Prostate gland (tissue), 2 donors: ENCODE data around the gene POU3F1. TPM values are rescaled to one million over a fixed set of nuclear protein-coding genes. Genes with fewer than 3 reads are reported as not detected.
A peak's percentile ranks its signal among the peaks of the same experiment; 100 is the strongest.

Experiments used
- DNase-seq: peaks from one replicate; pipeline ENCODE4 v3.0.0-alpha.2; 2019; ENCODE audit warnings: low spot score
- H3K27ac ChIP-seq, 2 donors: fragments of 200-600 bp; sonication (generic); 2 replicates each; pipeline ENCODE4 v1.5.1; 2017 to 2019
- H3K27me3 ChIP-seq: fragments of 200-600 bp; sonication (generic); replicated peaks from 2 replicates; pipeline ENCODE4 v1.5.1; 2019; ENCODE audit not compliant: insufficient read depth
- H3K36me3 ChIP-seq, 2 donors: fragments of 200-600 bp; sonication (generic); 1 replicate in 1 of 2; 2 replicates in 1 of 2; pipeline versions ENCODE4 v1.5.1 to v1.8.1; 2017 to 2019
- H3K4me1 ChIP-seq: fragments of 200-600 bp; sonication (generic); replicated peaks from 2 replicates; pipeline ENCODE4 v1.5.1; 2019
- H3K4me3 ChIP-seq, 2 donors: fragments of 200-600 bp; sonication (generic); 2 replicates each; pipeline ENCODE4 v1.5.1; 2017 to 2019
- H3K9me3 ChIP-seq: fragments of 200-600 bp; sonication (generic); 2 replicates; pipeline ENCODE4 v1.5.1; 2017
- POLR2A ChIP-seq: fragments of 450-650 bp; IDR thresholded peaks from one replicate; pipeline ENCODE4 v1.6.1; 2016; ENCODE audit warnings: antibody characterized with exemption, mild to moderate bottlenecking
- POLR2AphosphoS5 ChIP-seq: sonication (generic); formaldehyde crosslinking; IDR thresholded peaks from one replicate; pipeline ENCODE4 v1.6.1; 2017; ENCODE audit warnings: antibody characterized with exemption
- WGBS: methylation state at CpG from one replicate; pipeline ENCODE4 v1.1.5; 2018; 5-methylcytosine and 5-hydroxymethylcytosine counted together
- intact Hi-C: fragments of 100-400 bp; cut with DNase I; formaldehyde crosslinking; loops from one replicate; pipeline ENCODE4 v1.14.2; 2022
- total RNA-seq, 2 donors: library from RNA; depleted of rRNA; stranded (reverse); fragments of >200 nt; gene quantifications; one replicate each; pipeline ENCODE4 v1.1.0, GENCODE V29; 2016
- TF ChIP-seq, protein P1 (sequence below), 4 experiments: fragments of 200-600 bp in 2 of 4; fragments of 450-650 bp in 2 of 4; sonication (generic) in 2 of 4; IDR thresholded peaks; 1 replicate in 3 of 4; 2 replicates in 1 of 4; pipeline ENCODE4 v1.5.1; 2016 to 2019; ENCODE audit warnings: antibody characterized with exemption in 4 of 4, mild to moderate bottlenecking in 2 of 4, moderate library complexity in 2 of 4

The POU3F1 gene
- total RNA-seq, 2 donors from 2014 or later = 0.09 to 3.4 TPM

DNA sequence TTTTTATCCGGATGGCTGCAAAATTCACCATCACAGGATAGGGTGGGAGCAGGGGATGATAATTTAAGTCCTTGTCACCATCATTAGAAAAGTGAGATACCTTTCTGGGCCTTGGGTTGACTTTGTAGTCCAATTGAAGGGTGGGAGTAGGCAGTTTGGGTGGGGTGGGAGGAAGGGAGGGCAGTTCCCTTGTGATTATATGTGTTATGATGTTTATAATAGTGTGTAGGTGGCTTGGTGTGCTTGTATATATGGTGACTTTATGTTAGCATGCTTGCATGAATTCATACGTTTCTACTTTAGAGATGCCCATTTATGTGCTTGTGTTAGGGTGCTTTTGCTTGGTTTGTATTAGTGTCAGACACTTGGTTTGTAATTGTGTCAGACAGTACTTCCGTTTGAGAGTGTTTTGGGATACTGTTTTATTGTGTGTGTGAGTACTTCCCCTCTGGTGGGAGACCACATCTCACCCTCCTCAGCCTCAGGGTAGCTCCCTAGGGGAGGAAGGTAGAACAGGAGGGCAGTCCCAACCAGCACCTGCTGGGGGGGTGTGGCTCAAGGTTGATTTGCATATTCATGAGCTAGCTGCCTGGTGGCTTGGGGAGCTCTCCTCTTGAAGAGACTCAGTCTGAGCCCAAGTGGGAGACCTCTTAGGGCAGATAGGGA lies 6.3 kb upstream of the POU3F1 start:
- no peak for DNase-seq
- Histone ChIP-seq H3K4me3 (no peak overlapping the region), H3K4me1 (no peaks in the 10 kb centered on the region), H3K9me3 (no peaks in the 10 kb centered on the region), H3K27ac (no peak overlapping the region), H3K27me3 (peaks cover 7% of the 10 kb centered on the region), H3K36me3 (no peaks in the 10 kb centered on the region)
- 66% methylated on average over 3 of the region's 3 CpGs for WGBS
- intact Hi-C loops = no loop called here
- no peak for TF ChIP-seq POLR2A
- no peak for TF ChIP-seq POLR2AphosphoS5
- TF ChIP-seq, protein P1, sequence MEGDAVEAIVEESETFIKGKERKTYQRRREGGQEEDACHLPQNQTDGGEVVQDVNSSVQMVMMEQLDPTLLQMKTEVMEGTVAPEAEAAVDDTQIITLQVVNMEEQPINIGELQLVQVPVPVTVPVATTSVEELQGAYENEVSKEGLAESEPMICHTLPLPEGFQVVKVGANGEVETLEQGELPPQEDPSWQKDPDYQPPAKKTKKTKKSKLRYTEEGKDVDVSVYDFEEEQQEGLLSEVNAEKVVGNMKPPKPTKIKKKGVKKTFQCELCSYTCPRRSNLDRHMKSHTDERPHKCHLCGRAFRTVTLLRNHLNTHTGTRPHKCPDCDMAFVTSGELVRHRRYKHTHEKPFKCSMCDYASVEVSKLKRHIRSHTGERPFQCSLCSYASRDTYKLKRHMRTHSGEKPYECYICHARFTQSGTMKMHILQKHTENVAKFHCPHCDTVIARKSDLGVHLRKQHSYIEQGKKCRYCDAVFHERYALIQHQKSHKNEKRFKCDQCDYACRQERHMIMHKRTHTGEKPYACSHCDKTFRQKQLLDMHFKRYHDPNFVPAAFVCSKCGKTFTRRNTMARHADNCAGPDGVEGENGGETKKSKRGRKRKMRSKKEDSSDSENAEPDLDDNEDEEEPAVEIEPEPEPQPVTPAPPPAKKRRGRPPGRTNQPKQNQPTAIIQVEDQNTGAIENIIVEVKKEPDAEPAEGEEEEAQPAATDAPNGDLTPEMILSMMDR (IDR thresholded peaks at IDR 0.05) = no peak

DNA sequence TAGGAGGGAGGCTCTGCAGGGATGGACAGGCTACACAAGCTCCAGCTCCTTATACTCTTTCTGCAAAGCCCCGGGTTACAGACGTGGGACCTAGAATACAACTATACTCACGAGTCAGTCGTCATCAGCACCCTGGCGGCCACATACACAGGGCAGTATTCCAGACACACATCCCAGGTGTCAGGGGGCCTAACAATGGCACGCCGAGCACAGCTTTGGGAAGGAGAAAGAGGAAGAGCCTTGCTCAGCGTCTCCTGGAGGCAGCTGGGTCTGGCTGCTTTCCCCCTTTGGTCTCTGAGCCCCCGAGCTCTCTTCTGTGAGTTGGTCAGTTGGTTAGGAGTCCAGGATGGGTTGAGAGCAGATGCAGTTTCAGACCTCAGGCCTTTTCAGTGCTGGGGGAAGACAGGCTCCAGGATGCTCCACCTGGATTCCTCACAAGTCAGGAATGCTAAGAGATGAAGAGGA lies 4.5 kb upstream of the POU3F1 start:
- Histone ChIP-seq H3K27me3 (peaks cover 7% of the 10 kb centered on the region), H3K4me3 (no peak overlapping the region), H3K4me1 (no peaks in the 10 kb centered on the region), H3K36me3 (no peaks in the 10 kb centered on the region), H3K9me3 (no peaks in the 10 kb centered on the region), H3K27ac (no peak overlapping the region)
- TF ChIP-seq, protein P1 (IDR thresholded peaks at IDR 0.05) = no peak
- TF ChIP-seq POLR2A (no peak), POLR2AphosphoS5 (no peak)
- intact Hi-C loops = no loop called here
- WGBS = 78% methylated on average over 9 of the region's 9 CpGs
- no peak for DNase-seq

DNA sequence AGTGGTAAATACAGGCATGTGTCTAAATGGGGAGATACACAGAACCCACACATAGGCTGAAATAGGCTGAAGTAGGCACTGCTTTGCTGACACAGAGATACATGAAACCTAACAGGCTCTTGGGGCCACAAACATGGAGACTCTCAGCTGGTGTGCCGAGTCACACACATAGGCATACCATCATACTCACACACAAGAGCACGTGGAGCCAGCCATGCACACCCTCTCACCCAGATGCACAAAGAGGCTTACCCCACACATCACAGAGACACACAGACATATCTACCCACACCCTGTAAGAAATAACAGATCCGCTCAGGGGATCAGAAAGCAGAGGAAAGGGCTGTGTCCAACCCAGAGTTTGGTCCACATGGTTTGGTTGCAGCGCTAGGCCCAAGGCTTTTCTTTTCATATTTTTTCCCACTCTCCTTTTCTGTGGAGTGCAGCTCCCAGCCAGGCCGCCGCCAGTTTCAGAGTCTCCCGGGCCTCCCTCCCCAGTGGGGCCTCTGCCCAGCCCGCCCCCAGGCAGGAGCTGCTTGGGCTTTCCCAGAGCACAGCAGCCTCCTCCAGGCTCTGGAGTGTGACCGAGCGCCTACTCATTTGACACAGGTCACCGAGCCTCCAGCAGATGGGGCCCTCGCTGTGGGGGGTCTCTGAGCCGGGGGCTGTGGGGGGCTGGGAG lies 3.9 kb upstream of the POU3F1 start:
- H3K27me3 ChIP-seq = peaks cover 8% of the 10 kb centered on the region

DNA sequence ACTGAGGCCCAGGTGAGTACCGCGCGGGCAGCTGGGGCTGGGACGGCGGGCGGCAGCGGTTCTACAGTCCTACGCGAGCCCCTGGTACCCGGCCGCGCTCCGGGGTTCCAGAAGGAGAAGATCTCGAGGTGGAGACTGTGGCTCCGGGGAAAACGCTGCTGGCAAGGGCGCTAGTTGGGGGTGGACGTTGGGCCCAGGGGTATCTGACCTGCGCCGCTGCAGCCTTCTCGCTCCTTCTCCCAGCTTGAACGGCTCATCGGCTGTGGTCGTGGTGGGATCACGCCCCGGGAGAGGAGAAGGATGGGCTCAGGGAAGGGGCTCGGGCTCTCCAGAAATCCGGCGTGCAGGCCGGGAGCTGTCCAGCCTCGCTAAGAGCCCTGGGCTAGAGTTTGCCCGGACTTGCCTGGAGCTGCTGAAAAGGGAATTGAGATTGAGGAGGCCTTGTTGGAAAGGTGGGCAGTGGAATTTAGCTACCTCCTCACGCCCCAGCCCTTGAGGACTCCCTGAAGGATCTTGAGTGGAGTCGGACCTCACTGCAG lies 1.1 kb upstream of the POU3F1 start:
- Histone ChIP-seq H3K36me3 (no peaks in the 10 kb centered on the region), H3K27me3 (peaks cover 29% of the 10 kb centered on the region), H3K27ac (peak overlapping the region; percentile 55 to 64), H3K9me3 (no peaks in the 10 kb centered on the region), H3K4me3 (peak overlapping the region; percentile 43 to 44), H3K4me1 (no peaks in the 10 kb centered on the region)
- intact Hi-C loops = no loop called here
- no peak for DNase-seq
- WGBS = 10% methylated on average over 18 of the region's 34 CpGs
- TF ChIP-seq POLR2AphosphoS5 = no peak

More for the DNA sequence above, 3.9 kb upstream of the POU3F1 start:
- 68% methylated on average over 13 of the region's 13 CpGs for WGBS
- Histone ChIP-seq H3K4me1 (no peaks in the 10 kb centered on the region), H3K4me3 (no peak overlapping the region), H3K9me3 (no peaks in the 10 kb centered on the region), H3K36me3 (no peaks in the 10 kb centered on the region), H3K27ac (no peak overlapping the region)
- DNase-seq = no peak
- intact Hi-C loops = no loop called here
- TF ChIP-seq POLR2AphosphoS5 = no peak
- TF ChIP-seq, protein P1 (IDR thresholded peaks at IDR 0.05) = no peak
- TF ChIP-seq POLR2A = no peak

DNA sequence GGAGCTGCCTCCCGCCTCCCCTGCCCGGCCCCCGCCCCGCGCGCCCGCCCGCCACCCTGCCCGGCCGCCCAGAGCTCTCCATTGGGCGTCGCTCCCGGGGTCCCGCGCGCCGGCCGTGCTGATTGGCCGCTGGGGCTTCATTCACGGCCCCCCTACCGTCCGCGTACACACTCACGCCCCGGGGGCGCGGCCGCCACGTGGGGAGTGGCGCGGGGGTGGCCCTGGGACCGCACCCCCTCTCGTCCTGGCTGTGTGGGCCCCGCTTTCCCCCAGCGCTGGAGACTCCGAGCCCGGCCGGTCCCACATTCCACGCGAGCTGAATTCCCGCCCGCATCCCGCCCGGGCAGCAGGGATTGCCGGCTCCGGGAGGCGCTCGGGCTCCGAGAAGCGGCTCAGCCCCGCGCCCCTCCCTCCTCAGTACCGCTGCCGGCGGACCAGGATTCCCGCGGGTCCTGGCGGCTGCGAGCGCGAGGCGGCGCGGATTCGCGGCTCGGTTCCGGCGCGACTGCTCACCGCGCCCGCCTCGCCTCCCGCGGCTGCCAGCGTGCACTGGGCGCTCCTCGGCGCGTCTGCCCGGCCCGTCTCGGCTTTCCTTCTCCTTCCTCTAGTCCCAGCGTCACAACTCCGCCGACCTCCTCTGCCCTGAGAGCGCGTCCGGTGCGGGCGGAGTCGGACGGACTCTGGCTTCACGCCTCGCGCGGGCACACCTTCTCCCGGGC lies 450 bp upstream of the POU3F1 start:
- H3K9me3 ChIP-seq = no peaks in the 10 kb centered on the region
- peaks cover 35% of the 10 kb centered on the region for H3K27me3 ChIP-seq
- WGBS = under 1% methylated on average over 79 of the region's 99 CpGs
- H3K36me3 ChIP-seq = no peaks in the 10 kb centered on the region
- H3K4me3 ChIP-seq = peak overlapping the region; percentile 43 to 44
- peak; percentile 42 for TF ChIP-seq POLR2AphosphoS5
- TF ChIP-seq, protein P1 (IDR thresholded peaks at IDR 0.05) = peak in 3 of 4 experiments; percentile 8 to 30 (median 19)
- TF ChIP-seq POLR2A = peak; percentile 14
- H3K27ac ChIP-seq = peak overlapping the region; percentile 55 to 64
- H3K4me1 ChIP-seq = no peaks in the 10 kb centered on the region
- DNase-seq = peak; percentile 86
- intact Hi-C loops = no loop called here
